GM23248 (cell line): Measurements from ENCODE around the gene FOXD4L1. TPM values are rescaled to one million over a fixed set of nuclear protein-coding genes. Genes with fewer than 3 reads are reported as not detected.
"Not testable (repeated sequence)": the region's sequence is repeated elsewhere in the genome, so short reads cannot be mapped to it uniquely, and the experiment has no call there.

ENCODE experiments used
- DNase-seq: peaks from one replicate; pipeline ENCODE4 v3.0.0-alpha.2; 2015
- H2AFZ ChIP-seq: fragments of 200-600 bp; sonication (generic); 2 replicates; pipeline ENCODE4 v1.6.1; 2016; ENCODE audit warnings: antibody characterized with exemption
- H3F3A ChIP-seq: fragments of 200-600 bp; sonication (generic); 2 replicates; pipeline ENCODE4 v1.6.1; 2016; ENCODE audit warnings: mild to moderate bottlenecking, antibody characterized with exemption, mixed run types; ENCODE audit not compliant: insufficient read depth
- H3K27ac ChIP-seq: fragments of 200-600 bp; sonication (generic); 2 replicates; pipeline ENCODE4 v1.5.1; 2016; ENCODE audit warnings: mild to moderate bottlenecking
- H3K27me3 ChIP-seq: fragments of 200-600 bp; sonication (generic); replicated peaks from 2 replicates; pipeline ENCODE4 v1.6.1; 2016; ENCODE audit warnings: mild to moderate bottlenecking; ENCODE audit not compliant: insufficient read depth
- H3K36me3 ChIP-seq: fragments of 200-600 bp; sonication (generic); 2 replicates; pipeline ENCODE4 v1.6.1; 2016; ENCODE audit warnings: low read depth, mild to moderate bottlenecking
- H3K4me1 ChIP-seq: fragments of 200-600 bp; sonication (generic); 2 replicates; pipeline ENCODE4 v1.6.1; 2016; ENCODE audit warnings: mild to moderate bottlenecking; ENCODE audit not compliant: insufficient read depth
- H3K4me2 ChIP-seq: fragments of 200-600 bp; sonication (generic); one replicate; pipeline ENCODE4 v1.6.1; 2016; ENCODE audit warnings: mild to moderate bottlenecking; ENCODE audit not compliant: unreplicated experiment
- H3K4me3 ChIP-seq: fragments of 200-600 bp; sonication (generic); 2 replicates; pipeline ENCODE4 v1.5.1; 2016; ENCODE audit warnings: mild to moderate bottlenecking
- H3K79me2 ChIP-seq: fragments of 200-600 bp; sonication (generic); 2 replicates; pipeline ENCODE4 v1.6.1; 2016; ENCODE audit warnings: mild to moderate bottlenecking; ENCODE audit not compliant: insufficient read depth
- H3K9ac ChIP-seq: fragments of 200-600 bp; sonication (generic); 2 replicates; pipeline ENCODE4 v1.6.1; 2016; ENCODE audit warnings: mild to moderate bottlenecking
- H3K9me2 ChIP-seq: fragments of 200-600 bp; sonication (generic); 2 replicates; pipeline ENCODE4 v1.6.1; 2016; ENCODE audit warnings: mixed run types, mild to moderate bottlenecking, moderate library complexity; ENCODE audit not compliant: insufficient read depth
- H3K9me3 ChIP-seq: fragments of 200-600 bp; sonication (generic); one replicate; pipeline ENCODE4 v1.6.1; 2017; ENCODE audit warnings: low read depth
- H4K20me1 ChIP-seq: fragments of 200-600 bp; sonication (generic); 2 replicates; pipeline ENCODE4 v1.6.0; 2016; ENCODE audit not compliant: insufficient read depth
- WGBS, 2 experiments: methylation state at CpG; one replicate each; pipeline ENCODE4 v1.1.6; 2015 to 2017; ENCODE audit warnings: low lambda C conversion rate in 2 of 2, low coverage in 1 of 2; ENCODE audit errors: missing lambda C conversion rate in 2 of 2; 5-methylcytosine and 5-hydroxymethylcytosine counted together
- in situ Hi-C: fragments of 300-500 bp; cut with MboI; formaldehyde crosslinking; loops from 2 replicates; pipeline ENCODE4 v1.15.0; 2020
- polyA plus RNA-seq: library from polyadenylated mRNA; unstranded; fragments of >200 nt; fragmentation: Nextera tagmentation; extraction: Ambion mirVana; gene quantifications from 2 replicates; pipeline ENCODE4 v1.2.1, GENCODE V29; 2016
- total RNA-seq: library from RNA; depleted of rRNA; stranded (reverse); fragments of >200 nt; shearing (Covaris generic); gene quantifications from 2 replicates; pipeline ENCODE4 v1.2.3, GENCODE V29; 2014

Gene FOXD4L1
- total and polyA plus RNA-seq, 2 experiments from 2014 or later = not detected

DNA sequence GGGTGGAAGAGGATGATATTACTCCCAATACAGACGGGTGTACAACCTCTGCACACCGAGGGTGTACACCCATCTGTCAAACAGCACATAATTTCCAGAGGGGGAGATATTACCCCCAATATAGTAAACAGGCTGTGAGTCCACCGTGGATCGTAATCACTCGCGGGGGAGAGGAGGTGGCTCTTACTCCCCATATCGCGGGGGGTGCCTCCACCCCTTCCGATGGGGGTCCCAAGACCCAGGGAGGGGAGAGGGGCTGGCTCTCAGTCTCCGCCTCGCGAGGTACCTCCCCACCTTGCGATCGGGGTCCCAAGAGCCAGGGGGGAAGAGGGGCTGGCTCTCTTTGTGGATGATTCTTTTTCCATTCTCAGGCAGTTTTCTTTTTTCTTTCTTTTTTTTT is 13.4 kb downstream of the FOXD4L1 start:
- H3K27ac ChIP-seq, H4K20me1 ChIP-seq, H3K79me2 ChIP-seq, in situ Hi-C loops, H3K27me3 ChIP-seq, H3K9me2 ChIP-seq, H3K9ac ChIP-seq, H3F3A ChIP-seq, H3K4me3 ChIP-seq, H2AFZ ChIP-seq, H3K4me1 ChIP-seq, H3K4me2 ChIP-seq, DNase-seq, H3K9me3 ChIP-seq, H3K36me3 ChIP-seq: not testable (repeated sequence)
- WGBS, 2 experiments = 69 to 71% methylated on average over 14 of the region's 14 CpGs

DNA sequence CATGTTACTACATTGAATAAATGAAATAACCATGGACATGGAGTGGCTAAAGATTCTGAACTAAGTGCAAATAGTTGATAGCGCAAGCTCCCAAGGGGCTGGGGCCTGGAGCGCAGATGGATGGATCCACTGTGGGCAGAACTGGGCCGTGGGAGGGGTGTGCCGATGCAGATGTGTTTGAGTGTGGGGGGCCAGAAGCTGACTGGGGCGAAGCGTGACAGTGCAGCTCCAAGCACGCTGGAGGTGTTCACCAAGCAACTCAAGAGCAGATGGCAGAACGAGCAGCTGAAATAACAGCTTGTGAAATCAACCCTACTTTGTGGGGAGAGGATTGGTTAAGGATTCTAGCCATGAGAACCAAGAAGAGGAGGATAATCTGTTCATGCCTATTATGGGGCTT is 17.0 kb downstream of the FOXD4L1 start:
- H3K27me3 ChIP-seq, H3K9me2 ChIP-seq, H3K9ac ChIP-seq, H3F3A ChIP-seq, H3K79me2 ChIP-seq, H3K4me2 ChIP-seq, H3K36me3 ChIP-seq, H2AFZ ChIP-seq, H3K4me3 ChIP-seq, H3K4me1 ChIP-seq, in situ Hi-C loops, H3K9me3 ChIP-seq, H3K27ac ChIP-seq, DNase-seq, H4K20me1 ChIP-seq: not testable (repeated sequence)
- WGBS, 2 experiments = 71 to 100% methylated on average over 1 to 8 of the region's 8 CpGs

DNA sequence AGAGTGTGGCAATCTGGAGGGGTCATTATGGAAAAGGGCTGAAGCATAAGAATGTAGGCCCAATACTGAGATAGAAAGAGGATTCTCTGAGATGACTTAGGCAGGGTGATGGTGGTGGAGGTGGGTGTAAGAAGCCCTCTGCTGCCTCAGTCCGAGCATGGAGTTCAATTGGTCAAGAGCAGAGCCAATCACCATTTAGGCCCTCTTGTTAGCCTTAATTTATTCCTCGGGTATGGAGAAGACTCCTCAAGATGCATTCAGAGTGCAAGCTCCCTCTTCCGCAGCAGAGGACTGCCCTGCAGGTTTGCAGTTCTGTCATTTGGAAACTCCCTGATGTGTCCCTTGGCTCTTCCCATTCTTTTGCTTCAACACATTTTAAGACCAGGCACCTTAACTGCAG is 17.5 kb downstream of the FOXD4L1 start:
- H3K9ac ChIP-seq, H3K79me2 ChIP-seq, H3K4me2 ChIP-seq, H2AFZ ChIP-seq, H4K20me1 ChIP-seq, DNase-seq, H3K4me1 ChIP-seq, H3K9me2 ChIP-seq, in situ Hi-C loops, H3K4me3 ChIP-seq, H3K27ac ChIP-seq, H3K27me3 ChIP-seq, H3K9me3 ChIP-seq, H3K36me3 ChIP-seq, H3F3A ChIP-seq: not testable (repeated sequence)
- 56 to 61% methylated on average over 3 of the region's 3 CpGs for WGBS, 2 experiments

DNA sequence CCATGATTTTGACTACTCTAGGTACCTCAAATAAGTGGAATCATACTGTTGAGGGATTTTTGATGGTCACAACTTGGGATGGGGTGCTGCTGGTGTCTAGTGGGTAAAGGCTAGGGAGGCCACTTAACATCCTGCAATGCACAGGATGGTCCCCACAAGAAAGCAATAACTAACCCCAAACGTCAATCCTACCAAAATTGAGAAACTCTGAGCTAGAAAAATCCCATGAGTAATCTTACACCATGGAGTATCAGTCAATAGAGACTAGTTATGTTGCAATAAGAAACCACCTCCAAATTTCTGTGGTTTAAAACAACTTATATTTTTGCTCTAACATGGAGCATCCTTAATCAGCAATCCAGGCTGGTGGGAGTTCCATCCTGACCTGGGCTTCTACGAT is 18.6 kb downstream of the FOXD4L1 start:
- H4K20me1 ChIP-seq, H3K4me2 ChIP-seq, H3K79me2 ChIP-seq, in situ Hi-C loops, H3F3A ChIP-seq, H3K4me3 ChIP-seq, H3K4me1 ChIP-seq, H3K27ac ChIP-seq, H3K36me3 ChIP-seq, H3K9ac ChIP-seq, H2AFZ ChIP-seq, H3K9me3 ChIP-seq, H3K27me3 ChIP-seq, DNase-seq, H3K9me2 ChIP-seq: not testable (repeated sequence)
- WGBS, 2 experiments = 0 to 8% methylated on average over 1 of the region's 2 CpGs

DNA sequence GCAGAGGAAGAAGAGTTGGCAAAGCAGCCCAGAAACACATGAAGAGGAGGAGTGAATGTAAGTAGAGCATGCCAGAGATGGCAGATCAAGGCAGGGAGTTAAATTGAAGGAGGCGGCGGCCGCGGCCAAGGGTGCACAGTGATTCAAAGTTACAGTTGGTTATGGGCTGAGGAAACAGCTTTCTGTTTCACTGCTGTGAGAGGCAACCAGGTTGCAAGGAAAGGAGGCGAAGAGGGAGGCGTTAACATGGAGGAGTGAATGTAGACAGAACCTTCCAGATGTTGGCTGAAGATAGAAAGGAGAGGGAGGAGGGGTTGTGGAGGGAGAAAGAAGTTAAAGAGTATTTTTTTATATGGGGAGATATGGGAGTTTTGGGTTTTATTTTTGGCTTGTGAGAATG is 22.4 kb downstream of the FOXD4L1 start:
- H2AFZ ChIP-seq, H3K4me1 ChIP-seq, H3F3A ChIP-seq, H3K27me3 ChIP-seq, H3K4me2 ChIP-seq, H3K27ac ChIP-seq, in situ Hi-C loops, H4K20me1 ChIP-seq, H3K4me3 ChIP-seq, H3K36me3 ChIP-seq, DNase-seq, H3K9me2 ChIP-seq, H3K9ac ChIP-seq, H3K79me2 ChIP-seq, H3K9me3 ChIP-seq: not testable (repeated sequence)
- 52 to 59% methylated on average over 6 of the region's 6 CpGs for WGBS, 2 experiments

DNA sequence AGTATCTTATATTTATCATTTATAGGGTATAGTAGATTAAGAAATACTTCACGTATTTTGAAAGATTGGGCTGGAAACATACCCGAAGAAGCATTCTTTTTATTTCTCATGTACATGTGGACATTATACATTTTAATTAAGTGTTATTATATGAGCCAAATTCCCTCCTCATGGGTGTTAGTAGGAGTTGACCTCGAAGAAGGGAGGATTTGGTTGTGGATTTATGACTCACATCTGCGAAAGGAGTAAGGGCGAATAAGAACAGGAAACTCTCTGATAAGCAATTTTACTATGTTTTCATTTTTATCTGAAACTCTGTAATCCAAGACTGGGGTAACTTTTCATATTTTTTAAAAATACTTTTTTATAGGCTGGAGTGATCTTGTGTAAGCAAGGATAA is 23.0 kb downstream of the FOXD4L1 start:
- H3K9me3 ChIP-seq, H3K4me1 ChIP-seq, in situ Hi-C loops, H3K4me3 ChIP-seq, H3K36me3 ChIP-seq, H4K20me1 ChIP-seq, H3K27ac ChIP-seq, H3K9me2 ChIP-seq, H3F3A ChIP-seq, H2AFZ ChIP-seq, H3K9ac ChIP-seq, H3K79me2 ChIP-seq, DNase-seq, H3K27me3 ChIP-seq, H3K4me2 ChIP-seq: not testable (repeated sequence)
- 81% methylated on average over 5 of the region's 5 CpGs for WGBS, 2 experiments

DNA sequence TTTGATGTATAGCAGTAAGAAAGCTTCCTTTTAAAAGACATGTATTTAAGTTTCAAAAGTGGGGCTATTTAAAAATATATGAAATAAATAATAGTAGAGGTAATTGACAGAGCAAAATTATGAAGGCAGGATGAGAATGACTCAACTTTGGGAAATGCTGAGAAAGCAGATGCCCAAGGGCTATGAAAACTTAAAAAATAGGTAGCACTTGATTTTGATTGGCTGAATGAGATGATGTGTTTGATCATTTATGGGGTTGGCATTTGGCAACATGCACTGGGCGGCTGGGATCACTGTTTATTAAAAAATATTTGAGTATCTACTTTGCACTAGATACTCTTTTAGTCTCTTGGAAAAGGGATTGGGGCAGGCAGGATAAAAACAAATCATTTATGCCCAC is 26.5 kb downstream of the FOXD4L1 start:
- H3K4me2 ChIP-seq, in situ Hi-C loops, H3K79me2 ChIP-seq, H3K36me3 ChIP-seq, H3K27me3 ChIP-seq, H3K9me3 ChIP-seq, H2AFZ ChIP-seq, H3K4me3 ChIP-seq, H3F3A ChIP-seq, H3K4me1 ChIP-seq, DNase-seq, H4K20me1 ChIP-seq, H3K9me2 ChIP-seq, H3K9ac ChIP-seq, H3K27ac ChIP-seq: not testable (repeated sequence)
- WGBS, 2 experiments = 19 to 44% methylated on average over 1 of the region's 1 CpG

DNA sequence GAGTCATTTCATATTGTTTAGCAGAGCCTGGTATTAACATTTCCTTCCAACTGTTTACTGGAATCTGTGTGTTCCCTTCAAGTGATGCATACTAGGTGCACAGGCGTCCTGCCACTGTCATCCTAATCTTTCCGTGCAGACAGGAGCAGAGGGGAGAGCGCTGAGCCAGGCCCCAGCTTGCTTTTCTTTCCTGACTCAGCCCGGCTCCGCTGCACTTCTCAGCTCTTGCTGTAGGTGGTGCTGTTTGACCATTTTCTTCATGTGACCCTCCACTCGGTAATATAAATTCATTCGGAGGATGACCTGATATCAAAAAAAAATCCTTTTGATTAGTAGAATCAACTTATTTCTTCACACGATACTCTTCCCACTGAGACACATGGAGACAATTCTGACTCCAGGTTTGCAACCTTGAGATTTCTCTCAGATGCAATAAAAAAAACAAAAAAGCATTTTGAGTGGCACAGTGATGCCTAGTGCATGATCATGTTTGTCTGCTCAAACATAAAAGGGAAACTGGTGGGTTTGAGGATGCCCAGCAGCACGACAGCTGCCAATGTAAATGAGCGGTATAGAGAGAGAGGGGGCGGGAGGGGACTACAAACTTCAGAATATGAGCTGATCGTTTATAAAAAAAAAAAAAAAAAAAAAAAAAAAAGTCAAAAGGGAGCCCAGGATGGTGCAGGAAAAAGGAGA is 29.0 kb downstream of the FOXD4L1 start:
- H3K36me3 ChIP-seq, DNase-seq, H3K79me2 ChIP-seq, H4K20me1 ChIP-seq, H3K27ac ChIP-seq, H3K4me3 ChIP-seq, H3K4me1 ChIP-seq, H3K9me2 ChIP-seq, H3K9ac ChIP-seq, H3K27me3 ChIP-seq, H3K4me2 ChIP-seq, H2AFZ ChIP-seq, in situ Hi-C loops, H3F3A ChIP-seq, H3K9me3 ChIP-seq: not testable (repeated sequence)
- 3 to 14% methylated on average over 3 to 6 of the region's 12 CpGs for WGBS, 2 experiments
